ENCODE data around the gene STAT1. TPM values are rescaled to one million over a fixed set of nuclear protein-coding genes. Genes with fewer than 3 reads are reported as not detected.

The STAT1 gene
- total and polyA plus RNA-seq, 3 donors from 2014 or later: 52.7 to 87.1 (median 60.5) TPM

GRCh38 chr2:190987116-190987515 lies 26.9 kb downstream of the STAT1 start:
- DNase-seq: no peak

GRCh38 chr2:190986221-190986953 lies 27.6 kb downstream of the STAT1 start:
- Histone ChIP-seq H3K27ac (no peak overlapping the region), H3K4me1 (no peaks in the 10 kb centered on the region), H3K27me3 (no peaks in the 10 kb centered on the region), H3K36me3 (ENCODE audit: low read depth, missing control alignments) (no peaks in the 10 kb centered on the region), H3K9me3 (no peaks in the 10 kb centered on the region), H3K4me3 (no peak overlapping the region)
- intact Hi-C loops (cut with DNase I; ENCODE audit: low total_unique reads): no loop called here
- no peak for DNase-seq
- 81 to 88% methylated on average over 12 to 13 of the region's 13 CpGs for WGBS, 2 donors
- TF ChIP-seq POLR2A (IDR thresholded peaks at IDR 0.05) (no peak), CTCF (IDR thresholded peaks at IDR 0.05) (no peak)

More at GRCh38 chr2:190987116-190987515, 26.9 kb downstream of the STAT1 start:
- Histone ChIP-seq H3K4me1 (no peaks in the 10 kb centered on the region), H3K9me3 (no peaks in the 10 kb centered on the region), H3K4me3 (no peak overlapping the region), H3K27ac (no peak overlapping the region), H3K27me3 (no peaks in the 10 kb centered on the region), H3K36me3 (ENCODE audit: low read depth, missing control alignments) (no peaks in the 10 kb centered on the region)
- intact Hi-C loops (cut with DNase I; ENCODE audit: low total_unique reads): no loop called here
- TF ChIP-seq POLR2A (IDR thresholded peaks at IDR 0.05) (no peak), CTCF (IDR thresholded peaks at IDR 0.05) (no peak)
- WGBS, 2 donors: 90 to 95% methylated on average over 1 of the region's 1 CpG

GRCh38 chr2:190984595-190984994 lies 29.4 kb downstream of the STAT1 start:
- no peak for DNase-seq
- TF ChIP-seq CTCF (IDR thresholded peaks at IDR 0.05) (no peak), POLR2A (IDR thresholded peaks at IDR 0.05) (no peak)
- H3K27ac ChIP-seq: no peak overlapping the region
- H3K9me3 ChIP-seq: no peaks in the 10 kb centered on the region
- WGBS, 2 donors: 89 to 95% methylated on average over 5 of the region's 5 CpGs
- H3K36me3 ChIP-seq (ENCODE audit: low read depth, missing control alignments): no peaks in the 10 kb centered on the region
- H3K4me3 ChIP-seq: no peak overlapping the region
- peaks cover 10% of the 10 kb centered on the region for H3K4me1 ChIP-seq
- intact Hi-C loops (cut with DNase I; ENCODE audit: low total_unique reads): no loop called here
- no peaks in the 10 kb centered on the region for H3K27me3 ChIP-seq

- no peak for TF ChIP-seq CTCF (IDR thresholded peaks at IDR 0.05)
- no peak for TF ChIP-seq POLR2A (IDR thresholded peaks at IDR 0.05)
- WGBS, 2 donors: 93 to 94% methylated on average over 8 of the region's 8 CpGs
- Histone ChIP-seq H3K4me3 (no peak overlapping the region), H3K4me1 (peaks cover 10% of the 10 kb centered on the region), H3K27ac (no peak overlapping the region), H3K36me3 (ENCODE audit: low read depth, missing control alignments) (no peaks in the 10 kb centered on the region), H3K9me3 (no peaks in the 10 kb centered on the region), H3K27me3 (no peaks in the 10 kb centered on the region)
- no peak for DNase-seq
- intact Hi-C loops (cut with DNase I; ENCODE audit: low total_unique reads): no loop called here
Observed at GRCh38 chr2:190982262-190983034, 31.5 kb downstream of the STAT1 start.
